Rectal smooth muscle tissue (tissue), 1 donor: Measurements from ENCODE around the gene SETBP1.

Experiments
- H3K27ac ChIP-seq: one replicate; pipeline ENCODE4 v1.7.0; 2013; ENCODE audit warnings: low read depth, low read length, inconsistent platforms
- H3K27me3 ChIP-seq: one replicate; pipeline ENCODE4 v1.7.0; 2013; ENCODE audit warnings: low read length; ENCODE audit not compliant: control insufficient read depth, insufficient read depth
- H3K36me3 ChIP-seq: one replicate; pipeline ENCODE4 v1.7.0; 2013; ENCODE audit warnings: low read length; ENCODE audit not compliant: control insufficient read depth, insufficient read depth
- H3K4me1 ChIP-seq: one replicate; pipeline ENCODE4 v1.7.0; 2013; ENCODE audit warnings: low read length; ENCODE audit not compliant: control insufficient read depth, insufficient read depth
- H3K4me3 ChIP-seq: one replicate; pipeline ENCODE4 v1.7.0; 2013; ENCODE audit warnings: low read length
- H3K9ac ChIP-seq: one replicate; pipeline ENCODE4 v1.7.0; 2013; ENCODE audit warnings: low read length

The SETBP1 gene

DNA sequence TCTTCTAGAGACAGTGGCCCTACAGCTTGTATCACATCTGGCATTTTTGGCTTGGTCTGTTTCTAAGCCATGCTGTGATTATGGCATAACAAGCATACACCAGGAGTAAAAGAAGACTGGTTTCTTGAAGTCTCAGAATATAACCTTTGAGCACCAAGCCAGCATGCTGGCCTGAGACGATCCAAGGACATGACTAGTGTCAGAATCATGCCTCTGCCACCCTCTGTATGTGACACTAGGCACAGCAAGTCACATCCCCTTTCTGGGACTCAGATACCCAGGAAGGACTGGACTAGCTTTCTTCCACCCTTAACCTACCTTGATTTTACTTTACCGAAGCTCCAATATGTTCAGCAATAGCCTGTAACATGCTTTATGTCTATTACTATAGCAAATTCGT, 345.5 kb downstream of the SETBP1 start:
- Histone ChIP-seq H3K9ac (no peak overlapping the region), H3K4me3 (no peak overlapping the region), H3K4me1 (no peaks in the 10 kb centered on the region), H3K36me3 (no peaks in the 10 kb centered on the region), H3K27ac (no peak overlapping the region), H3K27me3 (no peaks in the 10 kb centered on the region)

DNA sequence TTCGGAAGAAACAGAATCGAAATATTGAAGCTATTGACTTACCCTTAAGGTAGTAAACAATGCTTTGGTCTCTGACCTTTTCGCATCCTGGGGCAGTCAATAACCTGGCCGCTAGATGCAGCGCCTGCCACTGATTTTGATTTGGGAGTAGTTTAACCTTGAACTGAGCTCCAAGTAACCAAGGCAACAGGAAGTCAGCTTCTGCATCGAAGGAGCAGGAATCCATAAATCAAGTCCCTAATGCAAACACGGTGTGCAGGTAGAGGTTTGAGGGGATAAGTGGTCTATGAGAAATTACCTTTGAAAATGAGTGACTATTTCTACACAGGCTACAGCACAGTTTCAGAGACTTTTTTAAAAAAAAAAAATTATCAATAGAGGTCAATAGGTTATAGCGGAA, 353.5 kb downstream of the SETBP1 start:
- Histone ChIP-seq H3K4me1 (no peaks in the 10 kb centered on the region), H3K27ac (no peak overlapping the region), H3K9ac (no peak overlapping the region), H3K36me3 (no peaks in the 10 kb centered on the region), H3K4me3 (no peak overlapping the region), H3K27me3 (no peaks in the 10 kb centered on the region)

DNA sequence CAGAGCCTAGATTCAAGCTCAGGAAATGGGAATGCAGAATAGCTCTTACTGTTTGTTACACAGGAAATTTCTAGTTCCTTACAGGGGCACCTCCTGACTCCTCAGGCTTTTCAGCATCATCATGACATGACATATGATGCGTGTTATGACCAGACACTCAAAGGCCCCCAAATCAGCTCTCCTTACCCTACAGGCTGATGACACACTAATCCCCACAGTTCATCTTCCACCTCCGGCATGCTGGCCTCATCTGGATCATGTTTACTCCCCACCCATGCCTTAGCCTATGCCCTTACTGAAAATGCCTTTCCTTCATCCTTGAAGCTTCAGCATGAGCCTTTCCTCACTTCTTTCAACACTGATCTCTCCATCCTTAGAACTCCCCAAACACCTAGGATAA, 356.9 kb downstream of the SETBP1 start:
- Histone ChIP-seq H3K4me3 (no peak overlapping the region), H3K9ac (no peak overlapping the region), H3K27me3 (no peaks in the 10 kb centered on the region), H3K4me1 (no peaks in the 10 kb centered on the region), H3K36me3 (no peaks in the 10 kb centered on the region), H3K27ac (no peak overlapping the region)

DNA sequence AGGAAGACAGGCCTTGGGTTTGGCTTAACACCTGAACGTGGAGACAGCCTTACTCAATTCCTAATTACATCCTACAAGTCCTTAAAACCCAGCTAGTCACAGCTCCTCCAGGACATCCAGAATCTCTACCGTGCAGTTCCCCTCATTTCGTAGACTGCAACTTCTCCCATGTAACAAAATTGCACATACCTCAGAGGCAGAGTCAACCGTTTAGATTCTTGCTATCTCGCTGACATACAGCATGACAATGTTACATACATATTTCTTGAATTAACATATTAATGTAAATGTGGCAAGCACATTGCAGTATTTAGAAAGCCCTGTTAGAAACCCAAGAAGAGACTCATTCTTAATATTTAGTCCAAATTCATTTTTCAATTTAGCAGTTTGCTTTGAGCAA, 358.7 kb downstream of the SETBP1 start:
- H3K4me1 ChIP-seq: no peaks in the 10 kb centered on the region
- H3K9ac ChIP-seq: no peak overlapping the region
- no peak overlapping the region for H3K27ac ChIP-seq
- H3K27me3 ChIP-seq: no peaks in the 10 kb centered on the region
- no peaks in the 10 kb centered on the region for H3K36me3 ChIP-seq
- no peak overlapping the region for H3K4me3 ChIP-seq

DNA sequence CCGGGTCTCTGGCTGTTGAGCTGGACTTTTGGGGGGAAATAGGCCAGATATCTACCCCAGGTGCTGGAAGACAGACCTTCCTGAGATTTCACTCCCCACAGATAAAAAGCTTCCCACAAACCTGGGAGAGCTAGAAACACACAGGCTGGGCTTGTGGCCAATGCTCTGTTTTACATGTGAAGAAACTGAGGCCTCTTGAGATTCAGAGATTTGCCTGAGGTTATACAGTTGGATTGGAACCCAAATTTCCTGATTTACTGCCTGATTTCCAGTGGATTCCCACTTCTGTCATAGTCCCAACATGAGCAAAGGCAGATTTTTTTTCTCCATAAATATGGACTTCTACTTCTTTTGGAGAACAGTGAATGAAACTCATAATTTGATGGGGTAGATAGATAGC, 360.2 kb downstream of the SETBP1 start:
- Histone ChIP-seq H3K27ac (no peak overlapping the region), H3K36me3 (no peaks in the 10 kb centered on the region)

DNA sequence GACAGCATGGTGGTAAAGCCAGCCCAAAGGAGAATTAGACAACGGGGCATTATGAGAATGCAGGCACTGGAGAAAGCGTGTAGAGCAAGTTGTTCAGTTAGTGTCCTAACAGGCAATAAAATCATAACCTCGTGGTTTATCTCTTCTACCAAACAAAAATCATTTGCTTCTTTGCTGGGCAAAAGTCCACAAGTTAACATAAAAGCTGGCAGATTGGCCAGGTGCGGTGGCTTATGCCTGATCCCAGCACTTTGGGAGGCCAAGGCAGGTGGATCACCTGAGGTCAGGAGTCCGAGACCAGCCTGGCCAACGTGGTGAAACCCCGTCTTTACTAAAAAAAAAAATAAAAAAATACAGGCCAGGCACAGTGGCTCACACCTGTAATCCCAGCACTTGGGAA, 364.1 kb downstream of the SETBP1 start:
- H3K36me3 ChIP-seq: no peaks in the 10 kb centered on the region
- no peak overlapping the region for H3K27ac ChIP-seq
- H3K27me3 ChIP-seq: no peaks in the 10 kb centered on the region
- H3K9ac ChIP-seq: no peak overlapping the region
- no peaks in the 10 kb centered on the region for H3K4me1 ChIP-seq
- H3K4me3 ChIP-seq: no peak overlapping the region

More for the DNA sequence above, 360.2 kb downstream of the SETBP1 start:
- H3K27me3 ChIP-seq: no peaks in the 10 kb centered on the region
- no peak overlapping the region for H3K9ac ChIP-seq
- no peak overlapping the region for H3K4me3 ChIP-seq
- no peaks in the 10 kb centered on the region for H3K4me1 ChIP-seq

DNA sequence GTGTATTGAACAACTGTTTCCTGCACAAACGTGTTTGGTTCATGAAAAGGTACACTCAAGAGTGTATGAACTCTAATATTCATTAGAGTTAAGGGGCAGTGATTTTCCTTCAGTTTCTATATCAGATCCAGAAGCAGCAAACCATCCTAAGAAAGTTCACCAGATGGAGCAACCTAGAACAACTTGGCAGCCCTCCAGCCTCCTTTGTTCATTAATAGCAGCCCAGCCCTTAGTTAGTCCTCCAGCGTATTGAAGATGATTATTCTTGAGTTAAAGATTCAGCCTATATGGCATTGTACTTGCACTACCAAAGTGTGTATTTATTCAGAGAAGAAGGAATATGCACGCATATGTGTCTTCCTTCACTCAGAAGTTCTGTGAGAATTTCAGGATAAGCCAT, 365.5 kb downstream of the SETBP1 start:
- no peak overlapping the region for H3K27ac ChIP-seq
- H3K36me3 ChIP-seq: no peaks in the 10 kb centered on the region
- H3K27me3 ChIP-seq: no peaks in the 10 kb centered on the region

DNA sequence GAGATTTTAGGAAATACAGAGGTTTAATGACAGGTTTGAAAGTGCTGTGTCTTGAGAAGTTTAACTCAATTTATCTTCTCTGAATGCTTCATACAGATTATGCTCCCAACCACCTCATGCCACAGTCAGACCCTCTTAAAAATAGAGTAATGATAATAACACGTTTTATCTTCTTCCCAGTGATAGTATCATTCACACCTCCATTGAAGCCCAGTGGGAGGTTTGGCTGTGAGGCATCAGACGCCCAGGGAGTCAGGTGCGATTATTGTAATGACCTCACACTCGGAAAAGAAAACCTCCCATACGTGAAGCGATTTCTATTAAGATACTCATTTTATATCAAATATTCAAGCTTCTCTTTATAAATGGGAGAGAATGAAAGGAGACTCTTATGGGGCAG, 366.3 kb downstream of the SETBP1 start:
- peaks cover 11% of the 10 kb centered on the region for H3K4me1 ChIP-seq
- H3K27me3 ChIP-seq: no peaks in the 10 kb centered on the region
- H3K27ac ChIP-seq: no peak overlapping the region
- H3K9ac ChIP-seq: no peak overlapping the region
- H3K36me3 ChIP-seq: no peaks in the 10 kb centered on the region
- H3K4me3 ChIP-seq: no peak overlapping the region

More for the DNA sequence above, 365.5 kb downstream of the SETBP1 start:
- Histone ChIP-seq H3K9ac (no peak overlapping the region), H3K4me3 (no peak overlapping the region), H3K4me1 (peaks cover 11% of the 10 kb centered on the region)

DNA sequence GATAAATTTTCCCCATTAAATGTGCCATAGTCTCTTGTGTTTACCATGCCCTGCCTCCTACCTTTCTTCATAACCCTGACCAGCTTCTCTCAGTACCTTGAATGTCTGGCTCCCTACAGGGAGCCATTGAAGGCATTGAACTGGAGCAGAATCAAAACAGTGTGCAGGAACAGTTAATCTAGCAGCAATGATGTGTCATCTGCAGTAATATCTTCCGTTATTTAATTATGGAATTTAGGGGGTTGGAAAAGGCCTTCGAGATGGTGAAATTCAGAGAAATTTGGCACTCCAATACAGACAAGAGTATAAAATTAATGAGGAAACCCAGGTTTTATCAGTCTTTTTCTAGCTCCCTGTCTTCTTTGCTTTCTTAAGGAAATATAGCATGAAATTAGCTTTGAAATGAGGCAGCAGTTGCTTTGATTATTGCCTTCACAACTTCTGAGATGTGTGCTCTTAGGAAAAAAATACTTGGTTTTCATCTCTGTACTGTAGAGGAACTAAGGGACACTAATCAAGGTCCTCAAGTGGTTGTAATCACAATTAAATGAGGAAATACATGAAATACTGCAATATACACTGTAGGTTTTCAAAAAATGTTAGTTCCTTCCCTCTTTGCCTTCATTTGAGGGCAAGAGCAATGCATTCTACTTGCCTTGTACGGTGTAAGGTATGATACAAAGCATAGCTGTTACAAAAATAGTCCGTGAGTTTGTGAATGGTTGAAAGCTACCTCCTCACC, 369.1 kb downstream of the SETBP1 start:
- H3K36me3 ChIP-seq: no peaks in the 10 kb centered on the region
- H3K9ac ChIP-seq: no peak overlapping the region
- no peak overlapping the region for H3K4me3 ChIP-seq
- H3K27ac ChIP-seq: no peak overlapping the region
- H3K27me3 ChIP-seq: no peaks in the 10 kb centered on the region
- H3K4me1 ChIP-seq: peaks cover 11% of the 10 kb centered on the region

DNA sequence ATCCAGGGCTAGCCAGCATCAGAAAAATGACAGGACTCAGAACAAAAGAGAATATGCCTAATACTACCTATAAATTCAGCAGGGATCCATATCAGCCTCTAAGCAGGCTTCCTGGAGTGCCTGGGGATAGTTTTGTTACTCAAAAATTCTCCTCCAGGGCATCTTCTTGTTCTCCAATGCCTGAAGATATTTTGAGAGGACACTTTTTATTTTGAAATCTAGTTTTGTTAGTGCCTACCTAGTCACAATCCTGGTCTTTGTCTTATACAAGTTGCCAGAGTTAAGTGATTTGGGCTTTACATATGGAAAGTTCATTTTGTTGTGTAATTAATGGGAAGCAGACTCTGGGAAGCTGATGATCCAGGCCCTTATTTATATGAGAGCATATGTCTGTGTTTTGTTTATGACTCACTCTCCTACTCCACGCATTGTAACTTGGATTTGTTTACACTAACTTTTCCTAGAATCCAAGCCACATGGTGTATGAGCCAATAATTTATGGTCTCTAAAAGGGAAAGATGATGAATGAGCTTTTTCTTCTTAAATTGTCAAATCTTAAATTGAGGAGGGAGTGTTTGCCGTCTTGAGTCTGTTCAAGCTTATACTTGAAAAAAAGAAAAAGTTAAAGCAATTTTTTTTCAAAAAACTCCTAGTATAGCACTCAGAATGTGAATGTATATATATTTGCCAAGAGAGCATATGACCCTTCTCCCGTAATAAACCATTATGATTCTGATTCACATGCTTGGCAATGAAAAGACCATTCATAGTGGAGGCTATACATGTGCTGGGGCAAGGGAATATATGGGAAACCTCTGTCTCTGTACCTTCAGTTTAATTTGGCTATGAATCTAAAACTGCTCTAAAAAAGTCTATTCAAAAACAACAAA, 370.3 kb downstream of the SETBP1 start:
- Histone ChIP-seq H3K9ac (no peak overlapping the region), H3K27me3 (no peaks in the 10 kb centered on the region), H3K4me3 (no peak overlapping the region), H3K4me1 (peaks cover 11% of the 10 kb centered on the region), H3K36me3 (no peaks in the 10 kb centered on the region), H3K27ac (no peak overlapping the region)

DNA sequence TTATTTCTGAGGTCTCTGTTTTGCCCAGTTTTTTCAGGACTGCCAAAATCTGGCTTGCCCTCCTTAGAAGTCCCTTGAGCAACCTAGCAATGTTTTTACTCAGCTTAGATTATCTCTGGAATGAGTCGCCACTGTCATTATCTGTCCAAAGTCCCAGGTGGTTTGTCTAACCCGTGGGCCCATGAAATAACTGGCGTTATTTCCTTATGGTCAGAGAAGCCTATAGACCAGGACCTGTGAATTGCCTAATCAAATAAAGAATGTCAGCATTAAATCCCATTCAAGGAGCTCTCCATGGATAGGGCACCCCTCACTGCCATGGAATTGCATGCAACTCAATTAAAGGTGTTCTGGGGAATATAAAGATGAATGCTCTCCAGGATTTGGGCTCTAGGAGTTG, 373.9 kb downstream of the SETBP1 start:
- no peak overlapping the region for H3K27ac ChIP-seq
- no peak overlapping the region for H3K9ac ChIP-seq
- H3K27me3 ChIP-seq: no peaks in the 10 kb centered on the region
- no peaks in the 10 kb centered on the region for H3K36me3 ChIP-seq
- peaks cover 11% of the 10 kb centered on the region for H3K4me1 ChIP-seq
- no peak overlapping the region for H3K4me3 ChIP-seq

DNA sequence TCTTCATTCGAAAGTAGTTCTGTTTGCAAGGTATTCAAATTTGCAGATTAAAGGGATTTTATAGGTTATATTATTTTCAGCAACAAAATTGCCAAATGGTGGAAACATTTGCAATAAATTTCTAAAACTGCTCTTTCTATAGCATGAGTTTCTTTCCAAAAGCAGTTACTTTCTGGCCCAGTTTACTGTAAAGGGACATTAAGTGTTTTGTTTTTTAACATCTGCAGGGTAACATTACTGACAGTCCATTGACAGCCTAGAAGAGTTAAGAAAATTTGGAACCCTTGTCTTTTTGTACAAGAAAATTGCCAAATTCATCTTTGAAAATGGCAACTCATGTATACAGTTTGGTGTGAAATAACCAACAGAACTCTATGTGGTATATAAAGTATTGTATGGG, 375.1 kb downstream of the SETBP1 start:
- Histone ChIP-seq H3K4me3 (no peak overlapping the region), H3K36me3 (no peaks in the 10 kb centered on the region), H3K27me3 (no peaks in the 10 kb centered on the region), H3K27ac (no peak overlapping the region), H3K4me1 (peaks cover 1% of the 10 kb centered on the region), H3K9ac (no peak overlapping the region)
